ENCODE results near the gene KIAA1958.

DNA sequence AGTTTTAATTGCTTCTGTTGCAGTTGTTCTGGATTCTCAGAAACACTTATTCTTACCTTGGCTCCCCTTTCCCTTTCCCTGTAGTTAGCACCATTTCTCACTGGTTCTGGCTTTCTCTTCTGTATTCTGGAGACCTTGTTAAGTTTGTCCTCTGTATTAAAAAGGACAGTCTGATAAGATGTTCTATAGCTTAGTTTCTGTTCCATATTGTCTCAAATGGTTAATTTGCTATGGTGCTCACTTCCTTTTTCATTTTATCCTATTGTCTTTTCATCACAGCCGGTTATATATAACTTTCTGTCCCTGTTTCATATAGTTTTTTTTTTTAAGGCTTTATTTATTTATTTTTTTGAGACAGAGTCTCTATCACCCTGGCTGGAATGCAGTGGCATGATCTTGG is 41.4 kb upstream of the KIAA1958 start:
- TF ChIP-seq FOXM1 (IDR thresholded peaks at IDR 0.05; ENCODE audit: borderline replicate concordance) (no peak), SUZ12 (IDR thresholded peaks at IDR 0.05) (no peak)
- TF ChIP-seq, protein P1, sequence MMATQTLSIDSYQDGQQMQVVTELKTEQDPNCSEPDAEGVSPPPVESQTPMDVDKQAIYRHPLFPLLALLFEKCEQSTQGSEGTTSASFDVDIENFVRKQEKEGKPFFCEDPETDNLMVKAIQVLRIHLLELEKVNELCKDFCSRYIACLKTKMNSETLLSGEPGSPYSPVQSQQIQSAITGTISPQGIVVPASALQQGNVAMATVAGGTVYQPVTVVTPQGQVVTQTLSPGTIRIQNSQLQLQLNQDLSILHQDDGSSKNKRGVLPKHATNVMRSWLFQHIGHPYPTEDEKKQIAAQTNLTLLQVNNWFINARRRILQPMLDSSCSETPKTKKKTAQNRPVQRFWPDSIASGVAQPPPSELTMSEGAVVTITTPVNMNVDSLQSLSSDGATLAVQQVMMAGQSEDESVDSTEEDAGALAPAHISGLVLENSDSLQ (IDR thresholded peaks at IDR 0.05), result no peak
